GM10266 (cell line): Measurements from ENCODE around the gene HHLA2.

Experiments
- DNase-seq: peaks from one replicate; pipeline ENCODE4 v3.0.0; 2012; ENCODE audit errors: extremely low spot score
- CTCF ChIP-seq: IDR thresholded peaks from 2 replicates; pipeline ENCODE4 v1.5.1; 2012; ENCODE audit warnings: mild to moderate bottlenecking, low read depth; ENCODE audit not compliant: control insufficient read depth, insufficient read depth; ENCODE audit errors: missing control alignments

HHLA2 gene

GRCh38 chr3:108343491-108343890 is 47.1 kb downstream of the HHLA2 start:
- DNase-seq: no peak
- TF ChIP-seq CTCF: no peak

- DNase-seq: no peak
Observed at GRCh38 chr3:108345492-108346205, 49.3 kb downstream of the HHLA2 start.

GRCh38 chr3:108346301-108347227 is 50.2 kb downstream of the HHLA2 start:
- DNase-seq: no peak
- TF ChIP-seq CTCF: no peak

More at GRCh38 chr3:108345492-108346205, 49.3 kb downstream of the HHLA2 start:
- TF ChIP-seq CTCF: no peak

- no peak for TF ChIP-seq CTCF
- no peak for DNase-seq
Observed at GRCh38 chr3:108352176-108352575, 55.8 kb downstream of the HHLA2 start.

GRCh38 chr3:108354562-108354961 is 58.2 kb downstream of the HHLA2 start:
- no peak for TF ChIP-seq CTCF
- DNase-seq: no peak

- no peak for TF ChIP-seq CTCF
- no peak for DNase-seq
Observed at GRCh38 chr3:108357042-108357441, 60.7 kb downstream of the HHLA2 start.

- DNase-seq: no peak
- no peak for TF ChIP-seq CTCF
Observed at GRCh38 chr3:108359011-108359410, 62.7 kb downstream of the HHLA2 start.
